ENCODE results near the gene H2BK1.

The H2BK1 gene

DNA sequence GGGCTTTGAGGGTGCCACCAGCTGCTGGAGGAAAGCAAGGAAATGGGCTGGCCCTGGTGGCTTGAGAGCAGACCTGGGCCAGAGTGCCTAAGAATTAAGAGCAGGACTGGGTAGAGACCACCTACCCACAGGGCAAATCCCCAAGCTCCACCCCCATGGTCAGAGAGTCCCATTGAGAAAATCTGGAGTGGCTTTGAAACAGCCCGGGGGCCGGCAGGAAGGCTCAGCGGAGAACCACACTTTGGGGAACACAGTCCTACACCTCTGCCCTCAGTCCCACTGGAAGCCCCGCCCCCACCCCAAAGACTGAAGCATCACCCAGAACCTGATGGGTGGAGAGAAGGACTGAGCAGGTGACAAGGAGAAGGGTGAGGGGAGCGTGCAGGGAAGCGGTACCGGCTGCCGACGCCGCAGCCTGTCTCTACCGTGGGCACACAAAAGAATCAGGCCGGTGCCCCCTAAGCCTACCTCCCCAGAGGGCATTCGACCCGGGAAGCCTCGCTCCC lies 34.6 kb upstream of the H2BK1 start:
- DNase-seq: no peak

GRCh38 chr7:151244196-151244840 lies 34.0 kb upstream of the H2BK1 start:
- DNase-seq: peak; percentile 51 to 71

DNA sequence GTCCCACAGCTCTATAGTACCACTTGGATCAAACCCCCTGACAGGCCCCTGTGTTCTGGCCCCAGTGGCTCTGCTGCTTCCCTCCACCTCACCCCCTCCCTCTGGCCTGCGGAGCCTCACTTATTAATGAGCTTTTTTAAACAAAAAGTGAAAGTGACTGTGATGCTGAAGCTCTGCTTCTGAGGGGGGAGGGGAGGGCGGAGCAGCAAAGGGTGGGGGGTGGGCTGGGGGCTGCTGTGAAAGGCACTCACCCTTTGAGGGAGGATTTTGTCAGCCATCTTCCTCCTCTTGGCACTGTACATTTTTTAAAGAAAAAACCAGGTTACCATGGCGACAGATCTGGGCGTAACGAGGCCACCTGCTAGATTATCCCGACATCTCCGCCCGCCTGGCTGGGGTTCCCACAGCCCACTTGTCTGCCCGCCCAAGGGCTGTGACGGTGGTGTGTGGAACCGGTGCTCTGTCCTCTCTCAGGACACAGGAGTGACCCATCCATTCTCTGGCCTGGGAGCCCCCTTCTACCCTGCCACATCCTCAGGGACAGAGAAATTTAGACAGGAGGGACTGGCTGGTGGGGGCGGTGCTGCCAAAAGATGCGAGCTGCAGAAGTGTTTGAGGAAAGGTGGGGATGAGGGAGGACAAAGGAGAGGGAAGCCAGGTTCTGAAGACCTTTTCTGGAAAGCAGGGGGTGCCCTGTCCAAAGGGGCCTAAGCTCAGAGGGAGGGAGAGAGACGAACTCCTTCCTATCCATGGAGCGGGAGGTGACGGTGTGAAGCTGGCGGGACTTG lies 33.3 kb upstream of the H2BK1 start:
- DNase-seq: peak; percentile 25 to 35

DNA sequence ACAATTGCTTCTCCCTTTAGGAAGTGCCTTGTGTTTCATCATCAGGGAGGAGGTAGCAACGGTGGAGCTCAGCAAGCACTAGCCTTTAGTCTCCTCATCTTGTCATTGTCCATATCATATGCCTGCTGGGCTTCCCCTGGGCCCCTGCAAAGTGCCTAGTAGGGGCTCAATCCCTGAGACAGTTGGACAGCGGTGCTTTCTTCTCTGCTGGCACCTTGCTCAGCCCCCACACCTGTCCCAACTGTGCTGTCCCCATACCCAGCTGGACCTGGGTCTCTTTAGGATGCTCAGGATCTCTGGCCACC lies 32.7 kb upstream of the H2BK1 start:
- no peak for DNase-seq

DNA sequence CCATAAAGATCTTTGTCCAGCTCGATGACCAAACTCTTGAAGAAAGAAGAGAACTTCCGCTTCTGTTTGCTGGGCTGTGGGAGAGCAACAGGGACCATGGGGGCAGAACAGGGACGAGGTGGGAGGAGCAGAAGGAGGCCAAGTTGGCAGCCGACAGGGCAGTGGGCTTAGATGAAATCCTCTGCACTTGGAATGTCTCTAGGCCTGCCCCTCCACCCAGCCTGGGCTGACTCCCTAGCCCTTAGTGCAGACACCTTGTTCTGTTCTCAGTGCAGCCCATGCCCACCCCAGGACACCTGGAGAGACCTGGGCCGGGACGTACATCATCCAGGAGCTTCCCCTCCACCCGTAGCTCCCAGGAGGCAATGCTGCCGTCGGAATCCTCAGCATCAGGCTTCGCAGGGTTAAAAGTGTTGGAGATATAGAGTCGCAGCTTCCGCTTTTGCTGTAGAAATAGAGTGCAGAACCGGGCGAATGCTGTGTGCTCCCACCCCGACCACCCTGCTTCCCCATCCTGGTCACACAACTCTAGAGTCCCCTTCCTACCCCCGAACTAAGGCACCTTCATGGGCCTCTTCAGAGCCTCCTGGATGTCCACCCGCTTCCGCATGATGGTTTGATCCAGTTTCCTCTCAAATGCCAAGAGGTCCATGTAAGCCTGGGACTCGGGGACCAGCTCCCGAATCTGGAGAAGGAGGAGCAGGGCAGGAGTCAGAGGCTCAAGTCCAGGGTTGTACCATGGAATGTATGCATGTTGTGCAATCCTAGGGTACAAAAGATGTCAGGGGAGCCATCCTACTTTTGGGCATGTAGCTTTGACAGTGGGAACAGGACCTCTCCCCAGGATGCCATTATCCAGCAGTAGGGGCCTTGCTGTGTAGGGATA lies 32.1 kb upstream of the H2BK1 start:
- no peak for DNase-seq

GRCh38 chr7:151241755-151242096 lies 31.4 kb upstream of the H2BK1 start:
- no peak for DNase-seq

DNA sequence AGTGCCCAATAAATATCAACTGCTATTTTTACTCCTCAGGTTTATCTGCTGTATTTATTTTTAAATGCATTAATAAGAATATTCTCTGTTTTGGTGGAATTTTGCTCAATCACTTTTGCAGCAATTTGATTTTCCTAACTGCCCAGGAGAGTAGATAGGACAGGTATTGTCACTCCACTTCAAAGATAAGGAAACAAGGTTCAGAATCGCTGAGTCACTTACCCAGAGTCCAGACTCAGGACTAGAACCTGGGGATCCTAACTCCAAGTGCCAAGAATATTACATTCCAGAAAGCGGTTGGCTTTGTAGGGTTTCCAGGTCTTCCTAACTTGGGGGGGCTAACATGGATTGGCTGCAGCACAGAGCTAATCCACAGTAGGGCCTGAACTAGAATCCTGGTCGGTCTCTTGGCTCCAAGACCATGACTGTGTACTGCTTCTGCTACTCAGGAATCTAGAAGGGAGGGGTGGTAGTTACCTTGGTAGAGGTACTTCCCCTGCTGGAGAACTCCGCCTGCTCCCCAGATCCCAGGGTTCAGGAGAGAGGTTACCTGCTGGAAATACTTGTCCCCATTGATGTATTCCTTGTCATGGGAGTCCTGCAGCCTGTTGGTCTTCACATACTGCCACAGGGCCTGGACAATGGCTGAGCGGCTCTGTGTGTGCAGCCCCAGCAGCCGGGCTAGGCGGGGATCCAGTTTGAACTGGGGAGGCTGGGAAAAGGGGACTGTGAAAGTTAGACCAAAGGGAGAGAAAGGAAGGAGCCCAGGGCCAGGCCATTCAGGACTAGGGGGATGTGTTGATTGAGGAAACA lies 30.9 kb upstream of the H2BK1 start:
- DNase-seq: no peak

GRCh38 chr7:151240536-151240935 lies 30.2 kb upstream of the H2BK1 start:
- no peak for DNase-seq

GRCh38 chr7:151239837-151240459 lies 29.7 kb upstream of the H2BK1 start:
- DNase-seq: no peak

DNA sequence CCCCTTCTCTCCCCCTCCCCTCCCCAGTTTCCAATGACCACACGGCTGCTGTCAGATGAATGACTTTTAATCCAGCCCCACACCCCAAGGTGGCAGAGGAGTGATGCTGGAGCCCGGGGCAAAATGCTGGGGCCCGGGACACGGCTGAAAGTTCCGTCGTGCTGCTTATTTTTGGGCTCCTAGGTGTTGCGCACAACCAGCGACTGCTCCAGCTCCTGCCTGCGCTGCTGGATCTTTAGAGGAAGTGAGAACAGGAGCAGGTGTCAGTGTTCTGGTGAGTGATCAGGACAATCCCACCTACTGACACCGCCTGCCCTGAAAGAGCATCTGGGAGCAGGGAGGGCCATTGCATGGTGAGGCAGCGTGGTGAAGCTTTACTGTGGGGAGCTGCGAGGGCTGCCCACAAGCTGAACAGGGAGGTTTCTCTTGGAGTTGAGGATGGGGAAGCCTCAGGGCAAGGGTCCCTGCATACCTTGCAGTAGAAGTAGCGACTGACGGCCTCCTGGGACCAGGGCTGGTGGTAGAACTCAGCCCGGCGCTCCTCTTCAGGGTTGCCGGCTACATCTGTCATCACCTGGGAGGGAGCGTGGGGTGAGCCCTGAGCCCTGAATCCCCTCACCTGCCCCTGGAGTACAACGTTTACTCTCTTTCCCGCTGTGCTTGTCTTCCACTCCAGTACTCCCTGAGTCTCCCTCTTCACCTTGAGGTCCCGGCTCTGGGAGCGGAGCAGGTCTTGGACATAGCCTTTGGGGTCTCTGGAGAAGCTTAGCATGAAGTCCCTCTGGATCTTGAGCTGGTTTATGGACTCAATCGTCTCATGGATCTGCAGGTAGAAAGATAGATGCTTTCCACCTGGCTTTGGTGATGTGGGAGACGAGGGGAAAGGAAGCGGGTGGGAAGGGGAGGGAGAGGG lies 28.9 kb upstream of the H2BK1 start:
- DNase-seq: no peak

DNA sequence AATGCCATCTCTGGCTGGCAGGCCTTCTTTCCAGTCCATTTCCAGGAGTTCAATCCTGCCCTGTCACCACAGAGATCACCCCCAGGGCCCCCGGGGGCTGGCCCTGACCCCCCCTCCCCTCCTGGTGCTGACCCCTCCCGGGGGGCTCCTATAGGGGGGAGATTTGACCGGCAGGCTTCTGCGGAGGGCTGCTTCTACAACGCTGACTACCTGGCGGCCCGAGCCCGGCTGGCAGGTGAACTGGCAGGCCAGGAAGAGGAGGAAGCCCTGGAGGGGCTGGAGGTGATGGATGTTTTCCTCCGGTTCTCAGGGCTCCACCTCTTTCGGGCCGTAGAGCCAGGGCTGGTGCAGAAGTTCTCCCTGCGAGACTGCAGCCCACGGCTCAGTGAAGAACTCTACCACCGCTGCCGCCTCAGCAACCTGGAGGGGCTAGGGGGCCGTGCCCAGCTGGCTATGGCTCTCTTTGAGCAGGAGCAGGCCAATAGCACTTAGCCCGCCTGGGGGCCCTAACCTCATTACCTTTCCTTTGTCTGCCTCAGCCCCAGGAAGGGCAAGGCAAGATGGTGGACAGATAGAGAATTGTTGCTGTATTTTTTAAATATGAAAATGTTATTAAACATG lies 28.0 kb upstream of the H2BK1 start:
- no peak for DNase-seq

DNA sequence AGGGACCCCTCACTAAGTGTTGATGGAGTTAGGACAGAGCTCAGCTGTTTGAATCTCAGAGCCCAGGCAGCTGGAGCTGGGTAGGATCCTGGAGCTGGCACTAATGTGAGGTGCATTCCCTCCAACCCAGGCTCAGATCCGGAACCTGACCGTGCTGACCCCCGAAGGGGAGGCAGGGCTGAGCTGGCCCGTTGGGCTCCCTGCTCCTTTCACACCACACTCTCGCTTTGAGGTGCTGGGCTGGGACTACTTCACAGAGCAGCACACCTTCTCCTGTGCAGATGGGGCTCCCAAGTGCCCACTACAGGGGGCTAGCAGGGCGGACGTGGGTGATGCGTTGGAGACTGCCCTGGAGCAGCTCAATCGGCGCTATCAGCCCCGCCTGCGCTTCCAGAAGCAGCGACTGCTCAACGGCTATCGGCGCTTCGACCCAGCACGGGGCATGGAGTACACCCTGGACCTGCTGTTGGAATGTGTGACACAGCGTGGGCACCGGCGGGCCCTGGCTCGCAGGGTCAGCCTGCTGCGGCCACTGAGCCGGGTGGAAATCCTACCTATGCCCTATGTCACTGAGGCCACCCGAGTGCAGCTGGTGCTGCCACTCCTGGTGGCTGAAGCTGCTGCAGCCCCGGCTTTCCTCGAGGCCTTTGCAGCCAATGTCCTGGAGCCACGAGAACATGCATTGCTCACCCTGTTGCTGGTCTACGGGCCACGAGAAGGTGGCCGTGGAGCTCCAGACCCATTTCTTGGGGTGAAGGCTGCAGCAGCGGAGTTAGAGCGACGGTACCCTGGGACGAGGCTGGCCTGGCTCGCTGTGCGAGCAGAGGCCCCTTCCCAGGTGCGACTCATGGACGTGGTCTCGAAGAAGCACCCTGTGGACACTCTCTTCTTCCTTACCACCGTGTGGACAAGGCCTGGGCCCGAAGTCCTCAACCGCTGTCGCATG lies 27.2 kb upstream of the H2BK1 start:
- no peak for DNase-seq

GRCh38 chr7:151236406-151236805 lies 26.1 kb upstream of the H2BK1 start:
- DNase-seq: no peak

DNA sequence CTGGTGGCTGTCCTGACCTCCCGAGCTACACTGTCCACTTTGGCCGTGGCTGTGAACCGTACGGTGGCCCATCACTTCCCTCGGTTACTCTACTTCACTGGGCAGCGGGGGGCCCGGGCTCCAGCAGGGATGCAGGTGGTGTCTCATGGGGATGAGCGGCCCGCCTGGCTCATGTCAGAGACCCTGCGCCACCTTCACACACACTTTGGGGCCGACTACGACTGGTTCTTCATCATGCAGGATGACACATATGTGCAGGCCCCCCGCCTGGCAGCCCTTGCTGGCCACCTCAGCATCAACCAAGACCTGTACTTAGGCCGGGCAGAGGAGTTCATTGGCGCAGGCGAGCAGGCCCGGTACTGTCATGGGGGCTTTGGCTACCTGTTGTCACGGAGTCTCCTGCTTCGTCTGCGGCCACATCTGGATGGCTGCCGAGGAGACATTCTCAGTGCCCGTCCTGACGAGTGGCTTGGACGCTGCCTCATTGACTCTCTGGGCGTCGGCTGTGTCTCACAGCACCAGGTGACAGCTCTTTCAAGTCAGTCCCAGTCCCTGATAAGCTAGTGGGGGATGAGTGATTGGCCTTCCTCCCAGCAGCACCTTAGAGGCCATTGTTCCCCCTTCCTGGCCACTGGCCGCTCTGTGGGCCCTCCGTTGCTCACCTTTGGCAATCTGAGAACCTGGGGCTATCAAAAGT lies 25.0 kb upstream of the H2BK1 start:
- no peak for DNase-seq

DNA sequence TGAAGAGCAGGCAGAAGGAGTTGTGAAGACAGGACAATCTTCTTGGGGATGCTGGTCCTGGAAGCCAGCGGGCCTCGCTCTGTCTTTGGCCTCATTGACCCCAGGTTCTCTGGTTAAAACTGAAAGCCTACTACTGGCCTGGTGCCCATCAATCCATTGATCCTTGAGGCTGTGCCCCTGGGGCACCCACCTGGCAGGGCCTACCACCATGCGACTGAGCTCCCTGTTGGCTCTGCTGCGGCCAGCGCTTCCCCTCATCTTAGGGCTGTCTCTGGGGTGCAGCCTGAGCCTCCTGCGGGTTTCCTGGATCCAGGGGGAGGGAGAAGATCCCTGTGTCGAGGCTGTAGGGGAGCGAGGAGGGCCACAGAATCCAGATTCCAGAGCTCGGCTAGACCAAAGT lies 23.5 kb upstream of the H2BK1 start:
- DNase-seq: no peak

- DNase-seq: peak; percentile 24 to 52
These were observed 22.8 kb upstream of the H2BK1 start for GRCh38 chr7:151232917-151233701.

- peak; percentile 87 to 93 for DNase-seq
These were observed 22.0 kb upstream of the H2BK1 start, which contains the start of gene CHPF2 for GRCh38 chr7:151232091-151232916. CHPF2 (plus strand) TSS chr7:151232483; CDS start chr7:151234012, 1,529 bp downstream.
